Nephron progenitor cell (in vitro differentiated cells): Measurements from ENCODE around the gene CD79A.
"Not testable (repeated sequence)": the region's sequence is repeated elsewhere in the genome, so short reads cannot be mapped to it uniquely, and the experiment has no call there.

Experiments
- DNase-seq: peaks from one replicate; pipeline ENCODE4 v3.0.0; 2021
- H3K27ac Mint-ChIP-seq: 2 replicates; pipeline ENCODE4 v1.8.0; 2021; ENCODE audit warnings: mild to moderate bottlenecking, moderate library complexity, mixed read lengths
- H3K27me3 Mint-ChIP-seq: 2 replicates; pipeline ENCODE4 v1.8.0; 2021; ENCODE audit warnings: mild to moderate bottlenecking, low read depth, mixed read lengths; ENCODE audit not compliant: poor library complexity
- H3K36me3 Mint-ChIP-seq: 2 replicates; pipeline ENCODE4 v1.8.0; 2021; ENCODE audit warnings: low read depth, mixed read lengths
- H3K4me1 Mint-ChIP-seq: 2 replicates; pipeline ENCODE4 v1.8.0; 2021; ENCODE audit warnings: mixed read lengths
- H3K4me3 Mint-ChIP-seq: 2 replicates; pipeline ENCODE4 v1.8.0; 2021; ENCODE audit warnings: mild to moderate bottlenecking, moderate library complexity, mixed read lengths
- H3K9me3 Mint-ChIP-seq: 2 replicates; pipeline ENCODE4 v1.8.0; 2021; ENCODE audit warnings: mild to moderate bottlenecking, moderate library complexity, mixed read lengths
- TF ChIP-seq, protein P1 (sequence below): fragments of 200-600 bp; sonication (generic); IDR thresholded peaks from 2 replicates; pipeline ENCODE4 v1.5.0; 2021; ENCODE audit warnings: antibody characterized with exemption

CD79A gene

GRCh38 chr19:41911889-41912731 lies 35.0 kb downstream of the CD79A start:
- H3K9me3 Mint-ChIP-seq: no peaks in the 10 kb centered on the region
- DNase-seq: no peak
- no peaks in the 10 kb centered on the region for H3K36me3 Mint-ChIP-seq
- TF ChIP-seq, protein P1, sequence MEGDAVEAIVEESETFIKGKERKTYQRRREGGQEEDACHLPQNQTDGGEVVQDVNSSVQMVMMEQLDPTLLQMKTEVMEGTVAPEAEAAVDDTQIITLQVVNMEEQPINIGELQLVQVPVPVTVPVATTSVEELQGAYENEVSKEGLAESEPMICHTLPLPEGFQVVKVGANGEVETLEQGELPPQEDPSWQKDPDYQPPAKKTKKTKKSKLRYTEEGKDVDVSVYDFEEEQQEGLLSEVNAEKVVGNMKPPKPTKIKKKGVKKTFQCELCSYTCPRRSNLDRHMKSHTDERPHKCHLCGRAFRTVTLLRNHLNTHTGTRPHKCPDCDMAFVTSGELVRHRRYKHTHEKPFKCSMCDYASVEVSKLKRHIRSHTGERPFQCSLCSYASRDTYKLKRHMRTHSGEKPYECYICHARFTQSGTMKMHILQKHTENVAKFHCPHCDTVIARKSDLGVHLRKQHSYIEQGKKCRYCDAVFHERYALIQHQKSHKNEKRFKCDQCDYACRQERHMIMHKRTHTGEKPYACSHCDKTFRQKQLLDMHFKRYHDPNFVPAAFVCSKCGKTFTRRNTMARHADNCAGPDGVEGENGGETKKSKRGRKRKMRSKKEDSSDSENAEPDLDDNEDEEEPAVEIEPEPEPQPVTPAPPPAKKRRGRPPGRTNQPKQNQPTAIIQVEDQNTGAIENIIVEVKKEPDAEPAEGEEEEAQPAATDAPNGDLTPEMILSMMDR: no peak
- H3K4me3 Mint-ChIP-seq: peak overlapping the region; percentile 54
- no peak overlapping the region for H3K27ac Mint-ChIP-seq
- H3K27me3 Mint-ChIP-seq: no peaks in the 10 kb centered on the region
- peaks cover 12% of the 10 kb centered on the region for H3K4me1 Mint-ChIP-seq

DNA sequence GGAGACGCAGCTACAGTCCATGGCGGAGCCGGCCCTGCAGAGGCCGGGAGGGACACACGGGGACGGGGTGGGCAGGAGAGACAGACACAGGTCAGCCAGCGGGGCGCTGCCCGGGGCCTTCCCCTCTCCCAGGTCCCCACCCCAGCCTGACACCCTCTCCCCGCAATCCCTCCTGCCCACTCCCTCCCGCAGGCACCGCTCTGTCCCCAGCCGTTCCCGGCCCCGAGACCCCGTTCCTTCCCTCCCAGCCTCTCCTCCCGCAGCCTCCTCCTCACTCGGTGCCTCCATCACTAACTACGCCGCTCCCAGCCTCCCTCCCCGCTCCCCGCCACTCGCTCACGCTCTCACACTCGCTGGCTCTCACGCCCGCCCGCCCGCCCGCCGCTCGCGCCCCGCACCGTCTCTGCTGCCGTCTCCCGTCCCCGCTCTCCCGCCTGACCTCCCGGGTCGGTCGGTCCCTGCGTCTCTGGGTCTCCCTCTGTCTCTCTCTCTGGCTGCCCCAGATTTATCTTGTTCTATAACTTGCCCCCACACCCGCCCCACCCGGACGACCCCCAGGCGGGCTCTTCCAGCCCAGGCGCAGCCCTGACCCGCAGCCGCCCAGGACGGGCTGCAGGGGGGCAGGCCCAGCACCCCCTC lies 35.9 kb downstream of the CD79A start:
- H3K36me3 Mint-ChIP-seq: no peaks in the 10 kb centered on the region
- no peaks in the 10 kb centered on the region for H3K9me3 Mint-ChIP-seq
- TF ChIP-seq, protein P1: no peak
- no peak overlapping the region for H3K27ac Mint-ChIP-seq
- peak; percentile 50 for DNase-seq
- no peak overlapping the region for H3K4me3 Mint-ChIP-seq
- peaks cover 12% of the 10 kb centered on the region for H3K4me1 Mint-ChIP-seq
- H3K27me3 Mint-ChIP-seq: no peaks in the 10 kb centered on the region

GRCh38 chr19:41913538-41914423 lies 36.7 kb downstream of the CD79A start:
- TF ChIP-seq, protein P1: no peak
- Mint-ChIP-seq H3K9me3 (no peaks in the 10 kb centered on the region), H3K36me3 (no peaks in the 10 kb centered on the region), H3K27me3 (no peaks in the 10 kb centered on the region), H3K27ac (no peak overlapping the region), H3K4me1 (peaks cover 12% of the 10 kb centered on the region), H3K4me3 (peak overlapping the region; percentile 17)
- DNase-seq: no peak

GRCh38 chr19:41914424-41914834 lies 37.4 kb downstream of the CD79A start:
- not testable (repeated sequence) for H3K27me3 Mint-ChIP-seq, H3K36me3 Mint-ChIP-seq, DNase-seq, H3K27ac Mint-ChIP-seq, H3K9me3 Mint-ChIP-seq
- H3K4me3 Mint-ChIP-seq: peak overlapping the region; percentile 17
- H3K4me1 Mint-ChIP-seq: peaks cover 12% of the 10 kb centered on the region

- TF ChIP-seq, protein P1: no peak
- no peaks in the 10 kb centered on the region for H3K27me3 Mint-ChIP-seq
- DNase-seq: no peak
- peaks cover 12% of the 10 kb centered on the region for H3K4me1 Mint-ChIP-seq
- H3K4me3 Mint-ChIP-seq: no peak overlapping the region
- H3K36me3 Mint-ChIP-seq: no peaks in the 10 kb centered on the region
- H3K27ac Mint-ChIP-seq: no peak overlapping the region
- no peaks in the 10 kb centered on the region for H3K9me3 Mint-ChIP-seq
These were observed 38.1 kb downstream of the CD79A start for GRCh38 chr19:41915021-41915775.
